Loucy (cell line): ENCODE measurements around the gene ADAMTS2.

ENCODE experiments used
- H2AFZ ChIP-seq: fragments of 200-600 bp; sonication (generic); 2 replicates; pipeline ENCODE4 v1.6.0; 2016; ENCODE audit warnings: antibody characterized with exemption, mild to moderate bottlenecking, low read length, moderate library complexity
- H3F3A ChIP-seq: fragments of 200-600 bp; 2 replicates; pipeline ENCODE4 v1.6.0; 2016; ENCODE audit warnings: antibody characterized with exemption, low read depth, mild to moderate bottlenecking
- H3K27me3 ChIP-seq: fragments of 200-600 bp; sonication (generic); 2 replicates; pipeline ENCODE4 v1.6.1; 2014; ENCODE audit warnings: low read length, mild to moderate bottlenecking; ENCODE audit not compliant: insufficient read depth, poor library complexity, severe bottlenecking
- H3K36me3 ChIP-seq: fragments of 200-600 bp; sonication (generic); 2 replicates; pipeline ENCODE4 v1.6.1; 2016; ENCODE audit warnings: low read length; ENCODE audit not compliant: insufficient read depth
- H3K4me1 ChIP-seq: fragments of 200-600 bp; sonication (generic); 2 replicates; pipeline ENCODE4 v1.5.1; 2014; ENCODE audit warnings: low read length, mild to moderate bottlenecking; ENCODE audit not compliant: insufficient read depth, poor library complexity, severe bottlenecking
- H3K4me2 ChIP-seq: fragments of 200-600 bp; sonication (generic); 2 replicates; pipeline ENCODE4 v1.6.0; 2014; ENCODE audit warnings: antibody characterized with exemption, low read length, low read depth, mild to moderate bottlenecking; ENCODE audit not compliant: poor library complexity, severe bottlenecking
- H3K4me3 ChIP-seq: fragments of 200-600 bp; sonication (generic); 2 replicates; pipeline ENCODE4 v1.5.1; 2014; ENCODE audit warnings: low read length, mild to moderate bottlenecking, mixed read lengths; ENCODE audit not compliant: poor library complexity, severe bottlenecking
- H3K79me2 ChIP-seq: fragments of 200-600 bp; sonication (generic); 2 replicates; pipeline ENCODE4 v1.6.1; 2014; ENCODE audit warnings: low read length; ENCODE audit not compliant: insufficient read depth
- H3K9ac ChIP-seq: fragments of 200-600 bp; sonication (generic); 2 replicates; pipeline ENCODE4 v1.6.0; 2014; ENCODE audit warnings: mild to moderate bottlenecking, low read depth, low read length, moderate library complexity; ENCODE audit not compliant: poor library complexity, severe bottlenecking
- H3K9me2 ChIP-seq: fragments of 200-600 bp; sonication (generic); replicated peaks from 2 replicates; pipeline ENCODE4 v1.6.1; 2016; ENCODE audit warnings: low read depth, low read length, mixed read lengths
- H3K9me3 ChIP-seq: fragments of 200-600 bp; sonication (generic); 2 replicates; pipeline ENCODE4 v1.6.1; 2014; ENCODE audit warnings: mild to moderate bottlenecking, antibody characterized with exemption, low read length, low read depth; ENCODE audit not compliant: insufficient read depth
- H4K20me1 ChIP-seq: fragments of 200-600 bp; sonication (generic); 2 replicates; pipeline ENCODE4 v1.6.0; 2014; ENCODE audit warnings: antibody characterized with exemption, low read length, mild to moderate bottlenecking; ENCODE audit not compliant: insufficient read depth, poor library complexity, severe bottlenecking
- CTCF ChIP-seq: fragments of 200-600 bp; sonication (generic); conservative IDR thresholded peaks from 2 replicates; pipeline ENCODE4 v1.5.1; 2014; ENCODE audit warnings: mild to moderate bottlenecking, antibody characterized with exemption, low read length
- EZH2phosphoT487 ChIP-seq: fragments of 200-600 bp; IDR thresholded peaks from 2 replicates; pipeline ENCODE4 v1.6.1; 2018; ENCODE audit warnings: antibody characterized with exemption, mild to moderate bottlenecking, moderate library complexity, borderline replicate concordance

Gene ADAMTS2

GRCh38 chr5:179380211-179381035 is 35.2 kb upstream of the ADAMTS2 start:
- Histone ChIP-seq H3K9me2 (no peaks in the 10 kb centered on the region), H2AFZ (no peak overlapping the region), H3F3A (no peaks in the 10 kb centered on the region)

GRCh38 chr5:179379321-179379890 is 34.1 kb upstream of the ADAMTS2 start:
- no peaks in the 10 kb centered on the region for H3K36me3 ChIP-seq
- no peak overlapping the region for H3K9ac ChIP-seq
- no peaks in the 10 kb centered on the region for H3K27me3 ChIP-seq
- H2AFZ ChIP-seq, result no peak overlapping the region
- no peaks in the 10 kb centered on the region for H3F3A ChIP-seq
- H3K9me2 ChIP-seq, result no peaks in the 10 kb centered on the region
- no peaks in the 10 kb centered on the region for H3K9me3 ChIP-seq
- no peak for TF ChIP-seq EZH2phosphoT487
- TF ChIP-seq CTCF, result no peak
- no peak overlapping the region for H3K4me3 ChIP-seq
- H3K4me2 ChIP-seq, result no peak overlapping the region
- no peaks in the 10 kb centered on the region for H3K4me1 ChIP-seq
- no peaks in the 10 kb centered on the region for H4K20me1 ChIP-seq
- no peaks in the 10 kb centered on the region for H3K79me2 ChIP-seq

More at GRCh38 chr5:179380211-179381035, 35.2 kb upstream of the ADAMTS2 start:
- no peaks in the 10 kb centered on the region for H4K20me1 ChIP-seq
- no peak overlapping the region for H3K9ac ChIP-seq
- no peaks in the 10 kb centered on the region for H3K27me3 ChIP-seq
- no peaks in the 10 kb centered on the region for H3K4me1 ChIP-seq
- TF ChIP-seq CTCF, result no peak
- no peak for TF ChIP-seq EZH2phosphoT487
- H3K36me3 ChIP-seq, result no peaks in the 10 kb centered on the region
- no peaks in the 10 kb centered on the region for H3K9me3 ChIP-seq
- no peak overlapping the region for H3K4me2 ChIP-seq
- H3K4me3 ChIP-seq, result no peak overlapping the region
- H3K79me2 ChIP-seq, result no peaks in the 10 kb centered on the region

GRCh38 chr5:179378441-179379271 is 33.4 kb upstream of the ADAMTS2 start:
- Histone ChIP-seq H2AFZ (no peak overlapping the region), H3K4me3 (no peak overlapping the region), H4K20me1 (no peaks in the 10 kb centered on the region), H3K4me1 (no peaks in the 10 kb centered on the region), H3K9me3 (no peaks in the 10 kb centered on the region), H3K9ac (no peak overlapping the region), H3F3A (no peaks in the 10 kb centered on the region), H3K79me2 (no peaks in the 10 kb centered on the region), H3K9me2 (no peaks in the 10 kb centered on the region), H3K36me3 (no peaks in the 10 kb centered on the region), H3K27me3 (no peaks in the 10 kb centered on the region), H3K4me2 (no peak overlapping the region)
- no peak for TF ChIP-seq CTCF
- TF ChIP-seq EZH2phosphoT487, result no peak
